A673 (cell line): ENCODE data around the gene SART3. TPM values are rescaled to one million over a fixed set of nuclear protein-coding genes. Genes with fewer than 3 reads are reported as not detected.

ENCODE experiments used
- BruUV-seq: library from RNA; stranded (reverse); fragments of 400-500 nt; replicated peaks from 2 replicates; lab custom pipeline; 2021; lab: Mats Ljungman, UMichigan
- CTCF ChIA-PET: fragments of 300-600 bp; sonication (Branson Sonifier 250); formaldehyde crosslinking; loops from one replicate; lab custom pipeline; 2022; ENCODE audit warnings: antibody characterized with exemption; lab: Charles Lee
- POLR2A ChIA-PET: fragments of 300-600 bp; sonication (Branson Sonifier 250); formaldehyde crosslinking; loops from one replicate; lab custom pipeline; 2022; ENCODE audit warnings: antibody characterized with exemption; ENCODE audit not compliant: low non-redundant PET; lab: Charles Lee
- DNase-seq: peaks from one replicate; pipeline ENCODE4 v3.0.0-alpha.2; 2015; ENCODE audit warnings: low spot score
- H3K27ac ChIP-seq: fragments of 200-600 bp; sonication (generic); 2 replicates; pipeline ENCODE4 v1.5.1; 2016; ENCODE audit warnings: mixed run types, low read depth, mild to moderate bottlenecking, mixed read lengths, antibody characterized with exemption, low read length; ENCODE audit not compliant: poor library complexity, severe bottlenecking
- H3K27me3 ChIP-seq: fragments of 200-600 bp; sonication (generic); replicated peaks from 2 replicates; pipeline ENCODE4 v1.6.1; 2017; ENCODE audit warnings: mixed run types, low read depth, mild to moderate bottlenecking, mixed read lengths, antibody characterized with exemption, low read length; ENCODE audit not compliant: insufficient read depth, poor library complexity
- H3K36me3 ChIP-seq: fragments of 200-600 bp; sonication (generic); 2 replicates; pipeline ENCODE4 v1.6.1; 2016; ENCODE audit warnings: mixed run types, mild to moderate bottlenecking, mixed read lengths, antibody characterized with exemption, low read length; ENCODE audit not compliant: insufficient read depth, poor library complexity, severe bottlenecking
- H3K4me1 ChIP-seq: fragments of 200-600 bp; sonication (generic); 2 replicates; pipeline ENCODE4 v1.6.1; 2017; ENCODE audit warnings: mixed run types, mild to moderate bottlenecking, mixed read lengths, antibody characterized with exemption, low read length; ENCODE audit not compliant: insufficient read depth, poor library complexity, severe bottlenecking
- H3K4me3 ChIP-seq: fragments of 200-600 bp; sonication (generic); 2 replicates; pipeline ENCODE4 v1.5.1; 2016; ENCODE audit warnings: low read depth, mixed run types, mild to moderate bottlenecking, mixed read lengths, low read length; ENCODE audit not compliant: poor library complexity, severe bottlenecking
- H3K9me3 ChIP-seq: fragments of 200-600 bp; sonication (generic); 2 replicates; pipeline ENCODE4 v1.6.1; 2016; ENCODE audit warnings: mixed run types, low read depth, mild to moderate bottlenecking, mixed read lengths, antibody characterized with exemption, low read length; ENCODE audit not compliant: poor library complexity, severe bottlenecking
- EZH2 ChIP-seq: fragments of 200-600 bp; sonication (generic); IDR thresholded peaks from 2 replicates; pipeline ENCODE4 v1.6.1; 2017; ENCODE audit warnings: borderline replicate concordance, low read depth, mild to moderate bottlenecking, mixed read lengths, antibody characterized with exemption, low read length; ENCODE audit not compliant: poor library complexity, severe bottlenecking
- intact Hi-C: fragments of 100-400 bp; cut with micrococcal nuclease; formaldehyde crosslinking; loops from one replicate; pipeline ENCODE4 v1.10.0; 2022; ENCODE audit not compliant: unreplicated experiment
- total RNA-seq: library from RNA; stranded (reverse); gene quantifications from 2 replicates; pipeline ENCODE4 v1.2.3, GENCODE V29; 2021
- TF ChIP-seq, protein P1 (sequence below): fragments of 300-800, 200-600 bp; sonication (generic); conservative IDR thresholded peaks from 2 replicates; pipeline ENCODE4 v1.5.1; 2017; ENCODE audit warnings: low read depth, mild to moderate bottlenecking, antibody characterized with exemption, low read length, moderate library complexity, mixed read lengths

Gene SART3
- total RNA-seq, 1 experiment from 2014 or later: 99.3 TPM

DNA sequence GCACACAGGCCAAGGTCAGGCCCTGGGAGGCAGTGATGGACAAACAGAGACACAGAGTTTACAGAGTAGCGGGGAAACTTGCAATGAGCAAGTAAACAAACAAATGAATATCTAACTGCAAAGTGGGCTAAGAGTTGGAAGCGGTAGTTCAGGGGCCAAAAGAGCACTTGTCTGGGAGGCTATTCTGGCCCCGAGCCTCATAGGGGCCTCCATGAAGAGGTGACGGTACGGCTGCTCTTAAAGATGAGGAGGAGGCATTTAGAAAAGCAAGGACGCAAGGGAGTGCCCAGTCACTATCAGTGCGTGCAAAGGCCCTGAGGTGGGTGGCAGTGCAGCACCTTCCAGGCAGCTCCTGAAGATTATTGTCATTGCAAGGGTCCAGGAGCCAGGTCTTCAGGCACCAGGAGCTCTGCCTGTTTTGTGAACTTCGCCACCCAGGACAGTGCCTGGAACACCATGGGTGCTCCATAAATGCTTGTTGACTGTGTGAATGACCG is 41.3 kb upstream of the SART3 start:
- DNase-seq: no peak
- TF ChIP-seq EZH2: no peak
- TF ChIP-seq, protein P1, sequence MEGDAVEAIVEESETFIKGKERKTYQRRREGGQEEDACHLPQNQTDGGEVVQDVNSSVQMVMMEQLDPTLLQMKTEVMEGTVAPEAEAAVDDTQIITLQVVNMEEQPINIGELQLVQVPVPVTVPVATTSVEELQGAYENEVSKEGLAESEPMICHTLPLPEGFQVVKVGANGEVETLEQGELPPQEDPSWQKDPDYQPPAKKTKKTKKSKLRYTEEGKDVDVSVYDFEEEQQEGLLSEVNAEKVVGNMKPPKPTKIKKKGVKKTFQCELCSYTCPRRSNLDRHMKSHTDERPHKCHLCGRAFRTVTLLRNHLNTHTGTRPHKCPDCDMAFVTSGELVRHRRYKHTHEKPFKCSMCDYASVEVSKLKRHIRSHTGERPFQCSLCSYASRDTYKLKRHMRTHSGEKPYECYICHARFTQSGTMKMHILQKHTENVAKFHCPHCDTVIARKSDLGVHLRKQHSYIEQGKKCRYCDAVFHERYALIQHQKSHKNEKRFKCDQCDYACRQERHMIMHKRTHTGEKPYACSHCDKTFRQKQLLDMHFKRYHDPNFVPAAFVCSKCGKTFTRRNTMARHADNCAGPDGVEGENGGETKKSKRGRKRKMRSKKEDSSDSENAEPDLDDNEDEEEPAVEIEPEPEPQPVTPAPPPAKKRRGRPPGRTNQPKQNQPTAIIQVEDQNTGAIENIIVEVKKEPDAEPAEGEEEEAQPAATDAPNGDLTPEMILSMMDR: no peak
- POLR2A ChIA-PET: no interaction called here
- no TSS peak for BruUV-seq
- no peaks in the 10 kb centered on the region for H3K27me3 ChIP-seq
- no peaks in the 10 kb centered on the region for H3K9me3 ChIP-seq
- H3K27ac ChIP-seq: no peak overlapping the region
- H3K36me3 ChIP-seq: no peaks in the 10 kb centered on the region
- CTCF ChIA-PET: no interaction called here
- intact Hi-C loops: no loop called here
- H3K4me1 ChIP-seq: no peaks in the 10 kb centered on the region
- no peak overlapping the region for H3K4me3 ChIP-seq

DNA sequence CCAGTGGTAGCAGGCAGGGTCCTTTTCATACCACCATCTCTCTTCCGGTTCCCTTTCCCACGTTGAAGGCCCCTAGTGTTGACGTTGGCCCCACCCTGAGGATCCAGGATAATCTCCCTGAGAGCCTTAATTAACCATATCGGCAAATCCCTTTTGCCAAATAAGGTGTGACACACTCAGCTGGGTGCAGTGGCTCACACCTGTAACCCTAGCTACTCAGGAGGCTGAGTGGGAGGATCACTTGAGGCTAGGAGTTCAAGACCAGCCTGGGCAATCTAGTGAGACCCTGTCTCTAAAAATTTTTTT is 39.7 kb upstream of the SART3 start:
- TF ChIP-seq, protein P1: no peak
- TF ChIP-seq EZH2: no peak
- Histone ChIP-seq H3K9me3 (no peaks in the 10 kb centered on the region), H3K27me3 (no peaks in the 10 kb centered on the region), H3K4me3 (no peak overlapping the region), H3K36me3 (no peaks in the 10 kb centered on the region), H3K4me1 (no peaks in the 10 kb centered on the region), H3K27ac (no peak overlapping the region)
- ChIA-PET CTCF (no interaction called here), POLR2A (interaction anchor here (0.6 to 0.7 kb wide), 2 partner anchors 31 to 1352 kb away, joined by 3 to 4 read pairs; no protein-coding TSS in a partner anchor)
- intact Hi-C loops: no loop called here
- no TSS peak for BruUV-seq
- no peak for DNase-seq

DNA sequence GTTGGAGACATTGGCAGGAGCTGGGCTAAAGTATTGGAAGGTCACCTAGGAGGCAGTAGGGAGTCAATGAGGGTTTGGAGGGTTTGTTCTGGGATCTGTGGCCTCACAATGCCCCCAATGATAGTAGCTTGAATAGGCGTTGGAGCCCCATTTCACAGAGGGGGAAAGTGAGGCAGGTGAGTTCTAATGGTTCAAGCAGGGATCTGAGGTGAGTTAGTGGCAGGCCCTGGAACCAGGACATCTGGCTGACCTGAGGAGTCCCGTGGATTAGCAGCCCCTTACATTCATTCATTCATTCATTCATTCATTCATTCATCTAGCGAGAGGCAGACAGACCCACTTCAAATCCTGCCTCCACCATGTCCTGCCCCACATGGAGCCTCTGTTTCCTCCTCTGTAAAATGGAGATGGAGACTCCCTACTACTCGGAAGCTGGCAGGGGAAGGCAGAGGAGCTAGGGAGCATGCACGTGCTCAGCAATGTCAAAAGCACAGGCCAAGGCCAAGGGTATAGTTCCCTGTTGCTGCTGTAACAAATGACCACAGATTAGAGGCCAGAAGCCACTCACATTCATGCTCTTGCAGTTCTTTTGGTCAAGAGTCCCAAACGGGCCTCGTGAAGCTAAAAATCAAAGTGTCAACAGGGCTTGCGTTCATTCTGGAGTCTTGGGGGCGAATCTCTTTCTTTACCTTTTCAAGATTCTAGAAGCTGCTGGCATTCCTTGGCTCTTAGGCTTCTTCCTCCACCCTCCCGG is 39.2 kb upstream of the SART3 start:
- Histone ChIP-seq H3K9me3 (no peaks in the 10 kb centered on the region), H3K4me1 (no peaks in the 10 kb centered on the region), H3K4me3 (no peak overlapping the region), H3K27me3 (no peaks in the 10 kb centered on the region), H3K36me3 (no peaks in the 10 kb centered on the region), H3K27ac (no peak overlapping the region)
- no peak for DNase-seq
- ChIA-PET CTCF (no interaction called here), POLR2A (interaction anchor here (0.6 to 0.7 kb wide), 2 partner anchors 31 to 1351 kb away, joined by 3 to 4 read pairs; no protein-coding TSS in a partner anchor)
- no TSS peak for BruUV-seq
- intact Hi-C loops: no loop called here
- TF ChIP-seq, protein P1: no peak
- TF ChIP-seq EZH2: no peak
